ENCODE measurements around the gene PLXDC1. TPM values are rescaled to one million over a fixed set of nuclear protein-coding genes. Genes with fewer than 3 reads are reported as not detected.

The PLXDC1 gene
- 11.8 and 18.5 TPM in 2 replicates for total RNA-seq

DNA sequence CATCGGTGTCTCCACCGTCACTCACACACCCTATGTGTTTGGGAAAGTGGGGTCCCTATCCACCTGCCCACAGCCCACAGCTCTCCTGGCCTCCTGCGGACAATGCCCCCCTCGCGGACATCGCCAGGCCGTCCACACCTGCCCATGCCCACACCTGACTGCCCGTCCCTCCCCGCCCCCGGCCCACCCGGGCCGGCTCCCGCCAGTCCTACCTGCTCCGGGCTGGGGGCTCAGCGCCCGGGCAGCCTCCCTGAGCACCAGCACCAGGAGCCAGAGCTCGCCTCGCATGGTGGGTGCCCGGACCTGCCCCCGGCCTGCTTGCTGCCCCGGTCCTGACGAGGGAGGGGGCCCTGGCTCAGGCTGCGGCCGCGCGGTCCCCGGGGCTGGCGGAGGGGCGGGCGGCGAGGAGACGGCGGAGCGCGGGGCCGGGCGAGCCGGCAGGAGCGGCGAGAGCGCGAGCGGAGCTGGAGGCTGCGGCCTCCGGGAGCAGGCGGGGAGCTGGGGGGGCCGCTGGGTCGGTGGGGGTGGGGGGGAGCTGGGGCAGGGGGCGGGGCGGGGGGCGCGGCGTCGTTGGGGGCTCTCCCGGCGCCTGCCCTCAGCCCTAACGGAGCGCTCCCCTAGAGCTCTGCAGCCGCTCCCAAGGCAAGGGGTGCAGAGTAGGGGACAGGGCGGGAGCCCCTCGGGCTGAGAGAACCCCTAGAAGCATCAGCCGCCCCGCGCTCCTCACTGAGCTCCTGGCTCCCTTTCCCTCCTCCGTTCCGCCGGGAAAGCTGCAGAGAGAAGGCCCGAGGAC is at the start of gene PLXDC1:
TSS of gene PLXDC1 (minus strand) at position 488 of the 793 bp plus-strand sequence. CDS start at position 288, 200 bp downstream.

DNA sequence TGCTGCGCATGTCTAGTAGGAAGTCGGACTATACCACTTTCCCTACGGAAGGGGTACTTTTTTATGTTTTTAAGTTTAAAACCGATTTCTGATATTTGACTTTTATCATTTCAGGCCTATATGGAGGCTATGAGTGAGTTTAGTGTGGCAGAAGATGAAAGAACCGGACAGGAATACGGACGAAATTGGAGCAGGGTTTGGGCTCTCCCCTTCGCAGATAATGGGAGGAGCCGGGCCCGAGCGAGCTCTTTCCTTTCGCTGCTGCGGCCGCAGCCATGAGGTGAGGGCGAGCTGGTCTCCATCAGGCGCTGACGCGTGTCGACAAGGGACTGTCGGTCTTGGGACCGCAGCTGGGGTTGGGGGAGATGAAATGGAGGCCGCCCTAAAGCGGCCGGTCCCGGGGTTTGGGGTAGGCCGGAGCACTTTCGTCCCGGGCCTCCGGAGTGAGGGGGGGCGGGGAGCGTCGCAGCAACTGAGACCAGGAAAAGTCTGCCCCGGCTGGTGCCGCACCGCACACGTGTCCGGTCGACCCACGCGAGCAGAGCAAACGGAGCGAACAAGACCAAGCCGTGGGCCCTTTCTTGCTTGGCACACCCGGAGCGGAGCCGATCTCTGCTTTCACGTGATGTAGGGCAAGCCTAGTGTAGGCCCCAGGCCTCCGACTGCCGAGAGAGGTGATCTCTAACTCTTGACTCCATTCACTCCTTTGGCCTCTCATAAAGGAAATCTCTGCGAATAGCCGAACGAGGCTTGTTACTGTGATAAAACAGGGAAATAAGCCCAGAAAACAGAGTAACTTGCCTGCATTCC is 48.8 kb upstream of the PLXDC1 start, which contains the start of gene RPL19:
TSS of gene RPL19 (plus strand) at position 214 of the 810 bp plus-strand sequence. CDS start at position 276, 62 bp downstream.

DNA sequence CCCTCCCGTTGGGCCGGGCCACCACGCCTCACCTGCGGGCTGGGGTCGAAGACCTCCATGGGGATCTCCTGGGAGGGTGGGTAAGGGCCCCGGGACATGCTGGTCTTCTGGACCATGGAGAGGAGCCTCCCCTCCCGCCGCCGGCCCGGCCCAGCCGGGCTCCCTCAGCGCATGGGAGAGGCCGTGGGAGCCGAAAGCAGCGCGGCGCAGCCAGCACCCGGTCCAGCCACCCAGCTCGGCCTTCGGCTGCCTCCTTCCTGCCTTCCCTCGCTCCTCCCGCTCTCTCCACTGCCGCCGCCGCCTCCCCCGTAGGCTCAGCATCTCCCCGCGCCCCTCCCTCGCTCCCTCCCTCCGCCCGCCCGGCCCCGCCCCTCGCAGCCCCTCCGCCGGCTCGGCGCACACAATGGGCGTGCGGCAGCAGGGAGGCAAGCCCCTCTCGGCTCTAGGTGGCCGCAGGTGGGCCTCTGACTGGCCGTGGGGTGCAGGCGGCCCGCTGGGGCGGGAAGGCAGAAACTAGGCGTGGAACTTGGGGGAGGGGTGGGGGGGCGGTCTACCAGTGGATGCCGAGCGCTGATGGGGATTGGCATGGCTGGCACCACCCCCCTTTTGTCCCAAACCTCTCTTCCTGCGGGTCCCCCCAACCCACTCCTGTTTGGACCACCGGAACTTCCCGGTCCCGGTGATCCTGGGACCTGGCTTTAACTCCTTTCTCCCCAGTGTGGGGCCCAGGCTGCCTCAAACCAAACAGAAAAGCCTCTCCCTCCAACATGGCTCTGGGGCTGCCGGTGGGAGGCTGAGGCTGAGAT is 46.1 kb upstream of the PLXDC1 start, which contains the start of gene CACNB1:
TSS of gene CACNB1 (minus strand) at position 290 of the 806 bp plus-strand sequence. CDS start at position 116, 174 bp downstream.

DNA sequence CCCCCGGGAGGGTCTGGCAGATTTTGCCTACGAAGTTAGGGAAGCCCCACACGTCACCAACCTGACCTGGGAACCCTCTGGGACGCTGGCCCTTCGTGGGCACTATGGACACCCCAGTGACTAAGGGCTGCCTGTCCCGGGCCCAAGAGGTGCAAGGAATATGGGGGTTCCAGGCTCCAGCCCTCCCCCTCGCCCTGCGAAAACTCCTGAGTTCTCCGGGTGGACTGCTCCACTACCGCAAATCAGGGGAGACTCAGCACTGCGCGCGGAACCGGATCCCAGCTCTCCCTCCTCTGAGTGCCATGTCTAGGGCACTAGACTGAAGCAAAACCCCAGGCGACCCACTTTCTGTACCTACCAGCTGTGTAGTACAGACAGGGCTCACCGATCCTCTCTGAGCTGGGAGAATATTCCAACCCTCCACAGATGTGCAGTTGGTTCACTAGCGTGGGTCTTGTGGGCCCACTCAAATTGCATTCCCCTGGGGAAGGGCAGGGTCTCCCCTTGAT is 14.5 kb upstream of the PLXDC1 start, which contains the start of gene ARL5C:
TSS of gene ARL5C (minus strand) at position 321 of the 509 bp plus-strand sequence. CDS start 401 bp downstream, outside the sequence.

Other genes with a start within 250 kb of the PLXDC1 start
- under 0.01 TPM in 1 of 2 replicates, not detected in the other for gene FBXO47, start 184.2 kb downstream of the PLXDC1 start, total RNA-seq
- gene ARL5C, start 14.5 kb upstream of the PLXDC1 start, total RNA-seq = not detected in 2 replicates
- gene CACNB1, start 46.0 kb upstream of the PLXDC1 start, total RNA-seq = 7.9 and 10.1 TPM in 2 replicates
- gene RPL19, start 48.6 kb upstream of the PLXDC1 start, total RNA-seq = 1,631 and 2,257 TPM in 2 replicates
- gene STAC2, start 74.3 kb upstream of the PLXDC1 start, total RNA-seq = not detected in 2 replicates
- 11.4 and 13.5 TPM in 2 replicates for gene FBXL20, start 250.0 kb upstream of the PLXDC1 start, total RNA-seq

All from smooth muscle cell of trachea (primary cell).